GM12874 (cell line): Measurements from ENCODE around the gene IL37.

Experiments
- CTCF ChIP-seq: IDR thresholded peaks from 2 replicates; pipeline ENCODE4 v1.5.1; 2011; ENCODE audit warnings: low read depth, mild to moderate bottlenecking, control low read depth, low read length, moderate library complexity; ENCODE audit not compliant: insufficient read depth

Gene IL37

GRCh38 chr2:112876257-112876970 is 34.6 kb upstream of the IL37 start:
- TF ChIP-seq CTCF = no peak

GRCh38 chr2:112876971-112877361 is 34.0 kb upstream of the IL37 start:
- no peak for TF ChIP-seq CTCF

DNA sequence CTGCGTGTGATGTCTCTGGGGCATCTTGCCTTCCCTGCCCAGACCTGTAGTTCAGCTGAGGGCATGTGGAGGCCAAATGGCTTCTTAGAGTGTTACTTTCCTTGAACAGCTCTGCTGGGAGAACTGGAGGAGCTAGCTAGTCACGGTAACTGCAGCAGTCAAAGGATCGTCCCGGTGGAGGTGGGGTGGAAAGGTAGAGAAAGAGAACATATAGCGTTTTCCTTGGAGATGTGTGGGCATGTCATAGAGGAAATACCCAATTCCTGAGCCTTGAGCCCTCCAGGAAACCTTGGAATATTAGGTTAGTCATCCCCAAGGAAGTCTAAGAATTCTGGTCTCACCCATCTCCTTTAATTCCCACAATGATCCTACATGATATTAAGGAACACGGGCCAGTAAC is 33.5 kb upstream of the IL37 start:
- TF ChIP-seq CTCF = no peak

GRCh38 chr2:112879491-112880041 is 31.4 kb upstream of the IL37 start:
- TF ChIP-seq CTCF = no peak

GRCh38 chr2:112880091-112880531 is 30.9 kb upstream of the IL37 start:
- no peak for TF ChIP-seq CTCF

DNA sequence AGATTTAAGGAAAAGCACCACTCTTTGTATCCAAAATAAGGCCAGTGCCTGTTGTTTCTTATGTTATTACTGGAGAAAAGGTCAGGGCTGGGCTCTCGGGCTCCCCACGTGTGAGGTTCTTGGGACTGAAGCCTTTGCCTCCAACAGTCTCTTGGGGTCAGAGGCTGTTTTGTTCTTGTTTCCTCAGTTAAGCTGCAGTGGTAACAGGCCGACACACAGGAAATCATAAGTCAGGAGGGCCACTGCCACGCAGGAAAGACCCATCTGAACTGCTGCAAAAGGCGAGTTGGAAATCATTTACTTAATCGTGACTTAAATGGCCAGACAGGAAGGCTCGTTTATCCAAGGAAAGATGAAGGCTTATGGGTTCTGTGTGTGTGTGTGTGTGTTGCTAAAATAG is 30.3 kb upstream of the IL37 start:
- TF ChIP-seq CTCF = no peak

DNA sequence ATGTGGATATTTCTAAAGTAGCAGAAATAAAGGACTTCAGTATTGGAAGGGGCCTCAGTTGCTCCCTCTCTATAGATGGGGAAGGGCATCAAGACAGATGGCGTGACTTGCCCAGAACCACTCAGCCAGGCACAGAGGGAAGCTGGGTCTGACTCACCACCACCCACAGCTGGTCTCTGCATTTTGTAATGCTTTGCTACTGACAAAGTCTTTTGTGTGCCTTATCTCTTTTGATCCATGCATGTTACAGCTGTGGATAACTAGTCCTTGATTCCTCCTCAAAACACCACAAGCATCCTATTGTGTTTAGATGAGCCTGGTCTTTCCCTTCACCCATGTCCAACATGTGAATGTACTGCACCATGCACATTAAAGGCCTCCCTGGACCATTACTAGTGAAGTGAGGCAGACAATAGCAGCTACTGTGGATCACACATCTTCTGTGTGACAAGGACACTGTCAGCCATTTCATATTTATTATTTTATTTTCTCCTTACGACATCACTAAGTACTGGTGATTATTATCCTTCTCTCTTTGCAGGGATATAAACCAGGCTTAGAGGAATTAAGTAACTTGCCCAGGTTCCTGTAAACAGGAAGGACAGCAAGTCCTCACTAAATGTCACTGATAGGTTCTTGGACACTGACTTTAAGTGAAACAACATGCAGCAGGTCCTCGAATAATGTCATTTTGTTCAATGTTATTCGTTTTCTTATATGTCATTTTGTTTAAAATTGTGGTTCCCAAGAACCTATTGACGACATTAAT is 29.6 kb upstream of the IL37 start:
- TF ChIP-seq CTCF = no peak
